ENCODE measurements around the gene METTL9.
"Not testable (repeated sequence)": the region's sequence is repeated elsewhere in the genome, so short reads cannot be mapped to it uniquely, and the experiment has no call there.

The METTL9 gene

GRCh38 chr16:21580807-21581206 lies 18.6 kb upstream of the METTL9 start:
- Mint-ChIP-seq H3K36me3 (ENCODE audit: low read depth) (no peaks in the 10 kb centered on the region), H3K27me3 (ENCODE audit: low read depth, poor library complexity) (peaks cover 11% of the 10 kb centered on the region), H3K4me3 (no peak overlapping the region), H3K9me3 (no peaks in the 10 kb centered on the region), H3K4me1 (no peaks in the 10 kb centered on the region), H3K27ac (no peak overlapping the region)
- DNase-seq, result no peak
- TF ChIP-seq CTCF (IDR thresholded peaks at IDR 0.05), result no peak

- Mint-ChIP-seq H3K36me3 (ENCODE audit: low read depth) (no peaks in the 10 kb centered on the region), H3K27me3 (ENCODE audit: low read depth, poor library complexity) (peaks cover 10% of the 10 kb centered on the region), H3K9me3 (no peaks in the 10 kb centered on the region), H3K27ac (no peak overlapping the region), H3K4me1 (no peaks in the 10 kb centered on the region), H3K4me3 (no peak overlapping the region)
- DNase-seq, result no peak
- no peak for TF ChIP-seq CTCF (IDR thresholded peaks at IDR 0.05)
Observed at GRCh38 chr16:21584817-21585216, 14.6 kb upstream of the METTL9 start.

- DNase-seq; H3K4me1 Mint-ChIP-seq; H3K27ac Mint-ChIP-seq; H3K36me3 Mint-ChIP-seq (ENCODE audit: low read depth); H3K4me3 Mint-ChIP-seq; H3K9me3 Mint-ChIP-seq: not testable (repeated sequence)
- H3K27me3 Mint-ChIP-seq (ENCODE audit: low read depth, poor library complexity), result peaks cover 15% of the 10 kb centered on the region
Observed at GRCh38 chr16:21588593-21588992, 10.8 kb upstream of the METTL9 start.

- no peak for TF ChIP-seq CTCF (IDR thresholded peaks at IDR 0.05)
- no peaks in the 10 kb centered on the region for H3K9me3 Mint-ChIP-seq
- H3K27ac Mint-ChIP-seq, result no peak overlapping the region
- no peak overlapping the region for H3K4me3 Mint-ChIP-seq
- no peak for DNase-seq
- H3K36me3 Mint-ChIP-seq (ENCODE audit: low read depth), result no peaks in the 10 kb centered on the region
- H3K27me3 Mint-ChIP-seq (ENCODE audit: low read depth, poor library complexity), result peaks cover 18% of the 10 kb centered on the region
- peaks cover 4% of the 10 kb centered on the region for H3K4me1 Mint-ChIP-seq
Observed at GRCh38 chr16:21589551-21589950, 9.8 kb upstream of the METTL9 start.

GRCh38 chr16:21590287-21590686 lies 9.1 kb upstream of the METTL9 start:
- H3K36me3 Mint-ChIP-seq (ENCODE audit: low read depth), result no peaks in the 10 kb centered on the region
- peaks cover 4% of the 10 kb centered on the region for H3K4me1 Mint-ChIP-seq
- no peak for TF ChIP-seq CTCF (IDR thresholded peaks at IDR 0.05)
- no peak overlapping the region for H3K27ac Mint-ChIP-seq
- no peak for DNase-seq
- H3K27me3 Mint-ChIP-seq (ENCODE audit: low read depth, poor library complexity), result peaks cover 19% of the 10 kb centered on the region
- H3K9me3 Mint-ChIP-seq, result no peaks in the 10 kb centered on the region
- no peak overlapping the region for H3K4me3 Mint-ChIP-seq

- DNase-seq, result no peak
- no peak for TF ChIP-seq CTCF (IDR thresholded peaks at IDR 0.05)
- H3K9me3 Mint-ChIP-seq, result no peaks in the 10 kb centered on the region
- peaks cover 4% of the 10 kb centered on the region for H3K4me1 Mint-ChIP-seq
- H3K36me3 Mint-ChIP-seq (ENCODE audit: low read depth), result no peaks in the 10 kb centered on the region
- H3K27ac Mint-ChIP-seq, result no peak overlapping the region
- peaks cover 19% of the 10 kb centered on the region for H3K27me3 Mint-ChIP-seq (ENCODE audit: low read depth, poor library complexity)
- H3K4me3 Mint-ChIP-seq, result no peak overlapping the region
Observed at GRCh38 chr16:21590796-21591195, 8.6 kb upstream of the METTL9 start.
